Activated T-cell treated with anti-CD3 and anti-CD28 coated beads, Interleukin-2, amount 50 U/mL, for 48 hours (primary cell): ENCODE results near the gene CITED2.

ENCODE experiments used
- DNase-seq, 2 experiments: peaks; one replicate each; pipeline ENCODE4 v3.0.0-alpha.2; 2020

The CITED2 gene

GRCh38 chr6:139329224-139329623, 45.2 kb downstream of the CITED2 start:
- no peak for DNase-seq

- DNase-seq: no peak
Observed at GRCh38 chr6:139327038-139327437, 47.4 kb downstream of the CITED2 start.

GRCh38 chr6:139325686-139326085, 48.8 kb downstream of the CITED2 start:
- no peak for DNase-seq

GRCh38 chr6:139325125-139325524, 49.3 kb downstream of the CITED2 start:
- DNase-seq: no peak

GRCh38 chr6:139324301-139324555, 50.2 kb downstream of the CITED2 start:
- no peak for DNase-seq

GRCh38 chr6:139323511-139324300, 50.7 kb downstream of the CITED2 start:
- peak; percentile 81 to 83 for DNase-seq
